Skeletal muscle tissue (tissue), 4 donors: ENCODE measurements around the gene MOXD1. TPM values are rescaled to one million over a fixed set of nuclear protein-coding genes. Genes with fewer than 3 reads are reported as not detected.

Experiments
- H3K27ac ChIP-seq: one replicate; pipeline ENCODE4 v1.7.0; 2013; ENCODE audit warnings: mild to moderate bottlenecking, low read depth, low read length, inconsistent platforms
- H3K27me3 ChIP-seq, 3 donors: one replicate each; pipeline ENCODE4 v1.7.0; 2013; ENCODE audit warnings: low read length in 3 of 3; ENCODE audit not compliant: control insufficient read depth in 3 of 3, insufficient read depth in 3 of 3
- H3K36me3 ChIP-seq, 3 donors: one replicate each; pipeline ENCODE4 v1.7.0; 2013; ENCODE audit warnings: low read length in 3 of 3; ENCODE audit not compliant: control insufficient read depth in 3 of 3, insufficient read depth in 3 of 3
- H3K4me1 ChIP-seq, 3 donors: one replicate each; pipeline ENCODE4 v1.7.0; 2013; ENCODE audit warnings: low read length in 3 of 3, mild to moderate bottlenecking in 3 of 3; ENCODE audit not compliant: control insufficient read depth in 3 of 3, insufficient read depth in 3 of 3
- H3K4me3 ChIP-seq, 3 donors: one replicate each; pipeline ENCODE4 v1.7.0; 2013; ENCODE audit warnings: low read length in 3 of 3
- H3K9ac ChIP-seq, 3 donors: one replicate each; pipeline ENCODE4 v1.7.0; 2013; ENCODE audit warnings: low read length in 3 of 3, mild to moderate bottlenecking in 3 of 3, moderate library complexity in 2 of 3, low read depth in 1 of 3
- H3K9me3 ChIP-seq, 3 donors: one replicate each; pipeline ENCODE4 v1.7.0; 2013; ENCODE audit warnings: low read length in 3 of 3; ENCODE audit not compliant: control insufficient read depth in 3 of 3
- total RNA-seq: library from RNA; depleted of rRNA; stranded (reverse); fragments of >200 nt; gene quantifications from one replicate; pipeline ENCODE4 v1.2.3, GENCODE V29; 2014
- donor health status: Osteomylitis.

The MOXD1 gene
- total RNA-seq, 1 donor from 2014 or later: 1.0 TPM

DNA sequence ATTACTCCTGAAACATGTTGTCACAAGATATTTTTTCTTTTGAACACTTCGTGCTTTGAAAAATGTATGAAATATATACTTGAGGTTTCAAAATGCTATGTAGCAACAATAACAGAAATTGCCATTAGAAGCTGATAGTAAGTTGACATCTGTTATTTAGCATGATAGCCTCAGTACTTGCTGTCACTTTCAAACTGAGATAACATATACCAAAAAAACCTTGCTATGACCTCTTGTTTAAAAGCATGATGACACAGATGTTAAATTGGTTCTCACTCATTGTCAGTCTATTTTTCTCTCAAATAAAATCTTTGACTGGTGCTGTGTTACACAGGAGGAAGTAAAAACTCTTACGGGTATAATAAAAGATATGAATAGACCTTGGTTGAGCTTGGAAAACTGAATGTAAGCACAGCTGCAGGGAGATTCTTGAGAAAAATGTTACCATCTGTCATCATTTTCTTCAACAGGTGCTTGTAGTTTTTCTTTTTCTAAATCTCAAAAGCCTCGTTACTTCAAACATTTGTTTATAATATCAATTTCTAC, 18.6 kb downstream of the MOXD1 start:
- H3K27me3 ChIP-seq: no peaks in the 10 kb centered on the region
- H3K9me3 ChIP-seq: peaks cover 0 to 2% (median 0%) of the 10 kb centered on the region in 3 donors
- H3K36me3 ChIP-seq: no peaks in the 10 kb centered on the region
- H3K4me1 ChIP-seq: no peaks in the 10 kb centered on the region
- H3K9ac ChIP-seq: no peak overlapping the region
- H3K4me3 ChIP-seq: no peak overlapping the region
- no peak overlapping the region for H3K27ac ChIP-seq

DNA sequence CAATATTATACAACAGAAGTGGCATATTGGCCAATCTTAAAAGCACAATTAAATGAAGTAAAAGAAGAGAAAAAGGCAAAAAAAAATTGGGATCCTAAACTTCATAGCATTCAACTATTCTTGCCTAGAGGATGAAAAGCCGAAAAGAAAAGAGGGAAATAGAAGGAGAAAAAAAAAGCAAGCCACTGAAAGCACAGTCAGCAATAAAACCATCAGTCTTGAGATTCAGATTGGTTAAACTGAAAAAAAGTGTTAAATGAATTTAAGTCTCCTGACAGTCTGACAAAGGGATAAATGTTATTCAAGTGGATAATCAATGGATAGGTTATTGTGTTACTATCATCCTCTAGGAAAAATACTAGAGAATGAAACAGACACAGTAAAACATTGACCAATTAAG, 19.9 kb downstream of the MOXD1 start:
- Histone ChIP-seq H3K4me1 (no peaks in the 10 kb centered on the region), H3K4me3 (no peak overlapping the region), H3K9me3 (peaks cover 0 to 2% (median 0%) of the 10 kb centered on the region in 3 donors), H3K27me3 (no peaks in the 10 kb centered on the region), H3K27ac (no peak overlapping the region), H3K9ac (no peak overlapping the region), H3K36me3 (no peaks in the 10 kb centered on the region)

DNA sequence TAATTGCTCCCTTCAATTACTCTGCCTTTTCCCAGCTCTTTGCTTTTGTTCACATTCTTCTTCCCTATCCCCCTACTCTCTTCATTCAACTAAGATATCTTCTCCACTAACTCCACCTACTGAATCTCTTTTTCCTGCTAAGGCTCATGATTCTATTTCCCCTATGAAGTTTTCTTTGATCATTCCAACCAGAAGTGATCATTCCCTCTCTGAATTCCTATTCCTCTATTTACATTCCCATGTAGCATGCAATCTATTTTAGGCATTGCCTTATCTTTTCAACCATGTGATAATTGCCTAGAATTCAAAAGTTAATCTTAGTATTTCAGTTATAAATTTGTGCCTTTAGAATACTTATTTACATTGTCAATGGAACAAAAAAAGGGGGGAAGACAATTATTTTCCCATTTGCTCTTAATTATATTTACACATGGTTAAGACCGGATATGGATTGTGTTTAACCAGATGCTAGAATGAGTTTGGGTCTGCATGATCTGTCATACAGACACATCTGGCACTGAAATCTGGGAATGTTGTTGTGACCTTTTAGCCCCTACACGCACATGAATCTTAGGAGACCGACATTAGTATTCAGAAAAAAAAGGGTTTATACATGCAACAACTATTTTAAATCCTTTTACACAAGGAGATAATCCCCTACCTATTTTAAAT, 20.8 kb downstream of the MOXD1 start:
- Histone ChIP-seq H3K4me1 (no peaks in the 10 kb centered on the region), H3K9ac (no peak overlapping the region), H3K4me3 (no peak overlapping the region), H3K27ac (no peak overlapping the region), H3K36me3 (no peaks in the 10 kb centered on the region), H3K9me3 (peaks cover 0 to 2% (median 0%) of the 10 kb centered on the region in 3 donors), H3K27me3 (no peaks in the 10 kb centered on the region)

DNA sequence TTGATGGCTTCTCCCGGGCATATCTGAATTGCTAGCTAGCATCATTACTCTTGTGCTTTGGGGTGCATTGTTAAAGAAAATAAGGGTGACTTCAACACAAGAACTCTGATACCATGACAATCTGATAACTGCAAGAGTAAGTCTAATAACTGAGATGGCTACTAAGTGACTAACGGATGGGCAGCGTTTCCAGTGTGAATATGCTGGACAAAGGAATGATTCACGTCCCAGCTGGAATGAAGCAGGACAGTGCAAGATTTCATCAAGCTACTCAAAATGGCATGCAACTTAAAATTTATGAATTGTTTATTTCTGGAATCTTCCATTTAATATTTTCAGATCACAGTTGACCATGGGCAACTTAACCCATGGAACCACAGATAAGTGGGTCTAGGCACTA, 31.7 kb downstream of the MOXD1 start:
- H3K9me3 ChIP-seq: no peaks in the 10 kb centered on the region
- no peak overlapping the region for H3K4me3 ChIP-seq
- no peaks in the 10 kb centered on the region for H3K27me3 ChIP-seq
- no peak overlapping the region for H3K9ac ChIP-seq
- no peaks in the 10 kb centered on the region for H3K4me1 ChIP-seq
- H3K27ac ChIP-seq: no peak overlapping the region
- H3K36me3 ChIP-seq: no peaks in the 10 kb centered on the region

DNA sequence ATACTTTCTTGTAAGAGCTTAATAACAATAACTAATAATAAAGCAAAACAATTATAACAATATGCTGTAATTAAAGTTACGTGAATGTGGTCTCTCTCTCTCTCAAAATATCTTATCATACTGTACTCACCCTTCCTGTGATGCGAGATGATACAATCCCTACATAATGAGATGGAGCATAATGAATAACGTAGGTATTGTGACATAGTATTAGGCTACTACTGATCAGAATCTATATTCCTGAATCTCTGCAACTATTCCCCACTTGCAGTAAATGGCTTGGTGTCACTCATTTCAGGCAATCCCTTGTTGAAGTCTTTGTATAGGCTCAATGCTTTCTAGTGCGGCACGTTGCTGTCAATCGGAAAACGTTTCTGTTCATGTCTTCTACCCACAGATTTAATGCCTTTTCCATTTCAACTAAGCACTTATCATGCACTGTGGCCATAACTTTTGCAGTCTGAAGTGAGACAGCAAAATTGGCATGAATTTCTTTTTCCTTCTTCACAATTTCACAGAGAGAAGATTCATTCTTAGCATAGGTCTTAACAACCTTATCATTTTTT, 32.3 kb downstream of the MOXD1 start:
- Histone ChIP-seq H3K9me3 (no peaks in the 10 kb centered on the region), H3K4me1 (no peaks in the 10 kb centered on the region), H3K4me3 (no peak overlapping the region), H3K36me3 (no peaks in the 10 kb centered on the region), H3K27me3 (no peaks in the 10 kb centered on the region), H3K27ac (no peak overlapping the region), H3K9ac (no peak overlapping the region)

DNA sequence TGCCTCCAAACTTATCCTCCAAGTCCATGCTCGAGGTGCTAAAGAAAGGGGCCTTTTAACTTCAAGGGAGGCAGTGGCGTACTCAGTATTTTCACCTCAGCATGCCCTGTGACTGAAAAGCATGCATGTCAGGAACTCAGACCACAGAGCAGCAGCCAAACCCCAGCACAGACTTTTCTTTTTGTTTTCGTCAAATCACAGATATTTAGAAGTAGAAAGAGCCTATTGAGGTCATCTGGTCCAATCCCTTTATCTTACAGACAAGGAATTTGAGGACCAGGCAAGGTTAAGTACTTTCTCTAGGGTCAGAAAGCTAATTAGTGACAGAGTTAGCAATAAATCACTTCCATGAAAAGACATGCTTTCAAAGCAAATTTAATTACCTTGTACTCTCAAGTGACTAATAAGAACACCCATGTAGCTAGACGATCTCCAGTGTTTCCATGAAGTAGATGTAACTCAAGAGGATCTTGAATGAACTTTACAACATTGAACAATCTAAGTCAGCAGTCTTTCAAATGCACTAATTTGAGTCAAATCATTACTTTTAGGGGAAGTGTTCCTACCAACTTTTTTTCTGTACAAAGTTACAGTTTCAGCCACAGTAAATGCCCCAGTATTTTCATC, 35.9 kb downstream of the MOXD1 start:
- Histone ChIP-seq H3K27me3 (no peaks in the 10 kb centered on the region), H3K4me3 (no peak overlapping the region), H3K27ac (no peak overlapping the region), H3K9ac (no peak overlapping the region), H3K4me1 (no peaks in the 10 kb centered on the region), H3K36me3 (no peaks in the 10 kb centered on the region), H3K9me3 (no peaks in the 10 kb centered on the region)

DNA sequence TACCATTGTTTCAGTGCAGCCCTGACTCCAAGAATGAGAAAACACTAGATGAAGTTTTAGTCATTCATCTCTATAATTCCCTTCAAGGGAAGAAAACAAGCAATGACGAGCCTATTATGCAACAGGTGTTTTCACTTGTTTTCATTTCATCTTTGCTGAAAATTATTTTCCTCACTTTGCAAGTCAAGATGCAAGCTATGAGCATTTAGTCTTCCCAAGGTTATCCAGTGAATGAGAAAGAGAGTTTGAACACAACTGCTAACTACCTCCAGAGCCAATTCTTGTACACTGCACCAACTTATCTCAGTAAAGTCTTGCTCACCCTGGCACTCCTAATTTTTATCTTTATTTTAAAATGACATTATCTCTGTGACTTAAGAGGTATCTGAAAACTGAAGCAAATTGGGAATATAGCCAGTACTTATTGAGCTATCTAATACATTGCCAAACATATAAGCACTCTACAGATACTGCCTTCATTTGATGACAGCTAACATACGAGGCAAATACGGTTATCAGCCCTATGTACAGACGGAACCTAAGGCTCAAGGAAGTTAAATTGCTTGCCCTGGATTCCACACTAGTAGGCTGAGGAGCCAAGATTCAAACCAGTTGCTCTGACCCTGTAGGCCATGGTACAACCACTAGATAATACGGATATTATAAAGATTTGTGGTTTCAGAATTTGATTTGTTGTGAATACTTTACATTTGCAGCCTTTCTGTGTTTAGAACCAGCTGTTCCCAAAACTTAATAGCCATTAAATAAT, 36.8 kb downstream of the MOXD1 start:
- Histone ChIP-seq H3K36me3 (no peaks in the 10 kb centered on the region), H3K27ac (no peak overlapping the region), H3K27me3 (no peaks in the 10 kb centered on the region), H3K9ac (no peak overlapping the region), H3K9me3 (no peaks in the 10 kb centered on the region), H3K4me3 (no peak overlapping the region), H3K4me1 (no peaks in the 10 kb centered on the region)

DNA sequence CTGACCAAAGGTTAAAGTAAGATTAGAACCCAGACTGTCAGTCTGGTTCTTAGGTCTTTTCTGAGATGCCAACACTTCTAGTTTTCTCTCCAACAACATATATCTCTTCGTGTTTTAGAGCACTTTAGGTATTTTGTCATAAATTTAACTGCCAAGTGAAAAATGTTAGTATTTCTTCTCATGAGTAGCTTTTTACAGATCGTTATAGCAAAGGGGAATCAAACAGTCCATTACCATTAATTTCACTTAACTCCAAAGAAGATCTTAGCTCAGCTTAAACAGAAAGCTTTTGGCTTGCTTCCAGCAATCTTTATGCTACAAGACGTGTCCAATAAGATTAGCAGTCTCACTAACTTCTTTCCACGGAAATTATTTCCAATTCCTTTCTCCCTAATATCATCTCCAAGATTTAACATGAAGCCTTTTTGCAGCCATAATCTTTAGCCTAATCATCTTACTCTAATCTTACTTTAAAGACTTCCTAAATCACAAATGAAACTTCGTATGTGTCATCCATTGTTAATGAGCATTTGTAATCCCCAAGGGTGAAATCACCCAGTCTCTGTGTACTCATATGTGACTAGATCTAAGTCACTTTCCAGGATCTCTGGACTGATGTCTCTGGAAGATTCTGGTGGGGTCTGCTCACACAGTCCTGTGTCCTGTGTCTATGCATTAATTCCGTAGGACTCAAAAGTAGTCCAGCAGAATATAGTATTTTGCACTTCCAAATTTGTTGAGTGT, 38.7 kb downstream of the MOXD1 start:
- no peaks in the 10 kb centered on the region for H3K9me3 ChIP-seq
- H3K27me3 ChIP-seq: no peaks in the 10 kb centered on the region
- no peak overlapping the region for H3K27ac ChIP-seq
- no peaks in the 10 kb centered on the region for H3K4me1 ChIP-seq
- no peak overlapping the region for H3K4me3 ChIP-seq
- no peak overlapping the region for H3K9ac ChIP-seq
- no peaks in the 10 kb centered on the region for H3K36me3 ChIP-seq

DNA sequence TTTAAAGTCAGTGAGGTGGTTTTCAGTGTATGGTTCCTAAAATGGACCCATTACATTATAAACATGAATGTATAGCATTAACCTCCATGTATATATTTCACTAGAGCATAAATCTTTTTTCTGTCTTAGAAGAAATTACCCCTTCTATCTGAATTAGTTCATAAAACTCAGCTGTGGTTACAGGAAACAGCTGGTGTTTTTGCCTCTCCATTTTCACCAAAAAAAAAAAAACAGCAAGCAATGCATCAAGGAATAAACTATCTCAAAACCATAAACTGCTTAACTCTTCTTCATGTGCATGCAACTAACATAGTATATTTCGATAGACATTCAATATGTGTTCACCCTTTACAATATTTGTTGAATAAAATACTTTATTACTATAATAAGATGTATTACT, 40.2 kb downstream of the MOXD1 start:
- Histone ChIP-seq H3K27me3 (no peaks in the 10 kb centered on the region), H3K4me1 (no peaks in the 10 kb centered on the region), H3K9ac (no peak overlapping the region), H3K27ac (no peak overlapping the region), H3K4me3 (no peak overlapping the region), H3K36me3 (no peaks in the 10 kb centered on the region), H3K9me3 (no peaks in the 10 kb centered on the region)
